SK-N-SH (cell line): ENCODE measurements around the gene UBE2E2.

Source experiments
- CTCF ChIP-seq: fragments of 200-600 bp; sonication (generic); IDR thresholded peaks from 2 replicates; pipeline ENCODE4 v1.6.1; 2017; ENCODE audit warnings: antibody characterized with exemption, mild to moderate bottlenecking, moderate library complexity
- EP300 ChIP-seq, 2 experiments: IDR thresholded peaks; 2 replicates each; pipeline versions ENCODE4 v1.4.0 to v1.6.1; 2012; ENCODE audit warnings: borderline replicate concordance in 1 of 2, low read depth in 1 of 2, low read length in 1 of 2
- EZH2phosphoT487 ChIP-seq: fragments of 200-600 bp; sonication (generic); IDR thresholded peaks from 2 replicates; pipeline ENCODE4 v1.6.1; 2017; ENCODE audit warnings: low read depth, mixed run types, mild to moderate bottlenecking, antibody characterized with exemption, moderate library complexity, borderline replicate concordance
- GATA2 ChIP-seq: sonication (generic); formaldehyde crosslinking; IDR thresholded peaks from 2 replicates; pipeline ENCODE4 v1.5.0; 2020; ENCODE audit warnings: mild to moderate bottlenecking, missing genetic modification reagents
- MXI1 ChIP-seq: IDR thresholded peaks from 2 replicates; pipeline ENCODE4 v1.6.1; 2012; ENCODE audit warnings: mild to moderate bottlenecking, low read depth, low read length, improper control_type of control experiment
- NRF1 ChIP-seq: IDR thresholded peaks from 2 replicates; pipeline ENCODE4 v1.6.1; 2012; ENCODE audit warnings: low read depth, mild to moderate bottlenecking, low read length
- RFX5 ChIP-seq: IDR thresholded peaks from 2 replicates; pipeline ENCODE4 v1.6.1; 2012; ENCODE audit warnings: mild to moderate bottlenecking, improper control_type of control experiment, low read length
- SIN3A ChIP-seq: IDR thresholded peaks from 2 replicates; pipeline ENCODE4 v1.6.1; 2012; ENCODE audit warnings: low read depth, mild to moderate bottlenecking, low read length, moderate library complexity, borderline replicate concordance
- SMC3 ChIP-seq: IDR thresholded peaks from 2 replicates; pipeline ENCODE4 v1.6.1; 2012; ENCODE audit warnings: low read depth, low read length, improper control_type of control experiment
- TAF1 ChIP-seq: IDR thresholded peaks from 2 replicates; pipeline ENCODE4 v1.6.1; 2012; ENCODE audit warnings: low read depth, mild to moderate bottlenecking, low read length, moderate library complexity, borderline replicate concordance
- YY1 ChIP-seq: IDR thresholded peaks from 2 replicates; pipeline ENCODE4 v1.4.0; 2012; ENCODE audit warnings: low read depth, mild to moderate bottlenecking
- TF ChIP-seq, protein P1 (sequence below): fragments of 150-350 bp; IDR thresholded peaks from 2 replicates; pipeline ENCODE4 v1.6.1; 2017; ENCODE audit warnings: antibody characterized with exemption, low read length, low read depth, borderline replicate concordance
- TF ChIP-seq, protein P2 (sequence below): IDR thresholded peaks from 2 replicates; pipeline ENCODE4 v1.6.1; 2012; ENCODE audit warnings: mild to moderate bottlenecking, low read depth, low read length, moderate library complexity
- TF ChIP-seq, protein P3 (sequence below): IDR thresholded peaks from 2 replicates; pipeline ENCODE4 v1.4.0; 2012; ENCODE audit warnings: low read depth, borderline replicate concordance

DNA sequence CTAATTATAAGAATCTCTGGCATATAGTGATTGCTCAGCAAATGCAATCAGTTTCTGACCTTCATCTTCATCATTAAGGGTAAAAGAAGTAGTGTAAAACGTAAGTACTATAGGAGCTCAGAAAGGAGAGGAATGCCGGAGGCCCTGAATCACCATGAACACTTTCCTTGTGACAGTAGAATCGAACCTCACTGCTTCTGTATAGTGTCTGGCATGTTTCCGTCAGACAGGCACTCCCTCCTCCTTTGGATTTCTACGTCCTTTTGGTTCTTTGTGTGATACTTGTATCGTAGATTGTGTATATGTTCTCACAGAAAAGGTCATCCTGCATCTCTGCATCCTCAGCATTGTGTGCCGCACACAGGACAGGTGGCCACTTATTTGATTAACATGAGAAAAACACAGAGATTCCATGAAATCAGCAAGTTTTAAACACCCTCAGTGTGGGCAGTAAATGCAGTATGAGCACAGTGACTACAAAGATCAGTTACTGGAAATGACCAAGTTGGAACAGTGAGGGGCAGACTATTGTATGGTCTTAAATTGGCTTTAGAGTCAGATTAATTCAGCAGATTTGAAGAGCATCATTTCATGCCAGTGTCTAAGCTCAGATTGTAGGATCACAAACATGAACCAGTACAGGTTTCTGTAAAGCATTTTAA lies 234.5 kb downstream of the UBE2E2 start:
- TF ChIP-seq CTCF (no peak), RFX5 (no peak), EP300 (IDR thresholded peaks at IDR 0.05; ENCODE audit: borderline replicate concordance in 1 of 2, low read depth in 1 of 2, low read length in 1 of 2) (no peak), MXI1 (no peak), SMC3 (no peak), GATA2 (no peak), NRF1 (no peak), SIN3A (no peak), YY1 (no peak), TAF1 (no peak), EZH2phosphoT487 (no peak)
- TF ChIP-seq, protein P1, sequence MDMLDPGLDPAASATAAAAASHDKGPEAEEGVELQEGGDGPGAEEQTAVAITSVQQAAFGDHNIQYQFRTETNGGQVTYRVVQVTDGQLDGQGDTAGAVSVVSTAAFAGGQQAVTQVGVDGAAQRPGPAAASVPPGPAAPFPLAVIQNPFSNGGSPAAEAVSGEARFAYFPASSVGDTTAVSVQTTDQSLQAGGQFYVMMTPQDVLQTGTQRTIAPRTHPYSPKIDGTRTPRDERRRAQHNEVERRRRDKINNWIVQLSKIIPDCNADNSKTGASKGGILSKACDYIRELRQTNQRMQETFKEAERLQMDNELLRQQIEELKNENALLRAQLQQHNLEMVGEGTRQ: no peak
- TF ChIP-seq, protein P2, sequence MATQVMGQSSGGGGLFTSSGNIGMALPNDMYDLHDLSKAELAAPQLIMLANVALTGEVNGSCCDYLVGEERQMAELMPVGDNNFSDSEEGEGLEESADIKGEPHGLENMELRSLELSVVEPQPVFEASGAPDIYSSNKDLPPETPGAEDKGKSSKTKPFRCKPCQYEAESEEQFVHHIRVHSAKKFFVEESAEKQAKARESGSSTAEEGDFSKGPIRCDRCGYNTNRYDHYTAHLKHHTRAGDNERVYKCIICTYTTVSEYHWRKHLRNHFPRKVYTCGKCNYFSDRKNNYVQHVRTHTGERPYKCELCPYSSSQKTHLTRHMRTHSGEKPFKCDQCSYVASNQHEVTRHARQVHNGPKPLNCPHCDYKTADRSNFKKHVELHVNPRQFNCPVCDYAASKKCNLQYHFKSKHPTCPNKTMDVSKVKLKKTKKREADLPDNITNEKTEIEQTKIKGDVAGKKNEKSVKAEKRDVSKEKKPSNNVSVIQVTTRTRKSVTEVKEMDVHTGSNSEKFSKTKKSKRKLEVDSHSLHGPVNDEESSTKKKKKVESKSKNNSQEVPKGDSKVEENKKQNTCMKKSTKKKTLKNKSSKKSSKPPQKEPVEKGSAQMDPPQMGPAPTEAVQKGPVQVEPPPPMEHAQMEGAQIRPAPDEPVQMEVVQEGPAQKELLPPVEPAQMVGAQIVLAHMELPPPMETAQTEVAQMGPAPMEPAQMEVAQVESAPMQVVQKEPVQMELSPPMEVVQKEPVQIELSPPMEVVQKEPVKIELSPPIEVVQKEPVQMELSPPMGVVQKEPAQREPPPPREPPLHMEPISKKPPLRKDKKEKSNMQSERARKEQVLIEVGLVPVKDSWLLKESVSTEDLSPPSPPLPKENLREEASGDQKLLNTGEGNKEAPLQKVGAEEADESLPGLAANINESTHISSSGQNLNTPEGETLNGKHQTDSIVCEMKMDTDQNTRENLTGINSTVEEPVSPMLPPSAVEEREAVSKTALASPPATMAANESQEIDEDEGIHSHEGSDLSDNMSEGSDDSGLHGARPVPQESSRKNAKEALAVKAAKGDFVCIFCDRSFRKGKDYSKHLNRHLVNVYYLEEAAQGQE: no peak
- TF ChIP-seq, protein P3, sequence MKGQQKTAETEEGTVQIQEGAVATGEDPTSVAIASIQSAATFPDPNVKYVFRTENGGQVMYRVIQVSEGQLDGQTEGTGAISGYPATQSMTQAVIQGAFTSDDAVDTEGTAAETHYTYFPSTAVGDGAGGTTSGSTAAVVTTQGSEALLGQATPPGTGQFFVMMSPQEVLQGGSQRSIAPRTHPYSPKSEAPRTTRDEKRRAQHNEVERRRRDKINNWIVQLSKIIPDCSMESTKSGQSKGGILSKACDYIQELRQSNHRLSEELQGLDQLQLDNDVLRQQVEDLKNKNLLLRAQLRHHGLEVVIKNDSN: no peak
